GM20000 (cell line): Measurements from ENCODE around the gene SEC22C.
A peak's percentile ranks its signal among the peaks of the same experiment; 100 is the strongest.

Experiments
- DNase-seq: peaks from one replicate; pipeline ENCODE4 v3.0.0; 2012; ENCODE audit warnings: low spot score
- TF ChIP-seq, protein P1 (sequence below): IDR thresholded peaks from 2 replicates; pipeline ENCODE4 v1.5.1; 2012; ENCODE audit warnings: mild to moderate bottlenecking, control low read depth; ENCODE audit errors: extremely low read depth, missing control alignments

SEC22C gene

GRCh38 chr3:42544492-42545283 is 37.1 kb downstream of the SEC22C start:
- TF ChIP-seq, protein P1, sequence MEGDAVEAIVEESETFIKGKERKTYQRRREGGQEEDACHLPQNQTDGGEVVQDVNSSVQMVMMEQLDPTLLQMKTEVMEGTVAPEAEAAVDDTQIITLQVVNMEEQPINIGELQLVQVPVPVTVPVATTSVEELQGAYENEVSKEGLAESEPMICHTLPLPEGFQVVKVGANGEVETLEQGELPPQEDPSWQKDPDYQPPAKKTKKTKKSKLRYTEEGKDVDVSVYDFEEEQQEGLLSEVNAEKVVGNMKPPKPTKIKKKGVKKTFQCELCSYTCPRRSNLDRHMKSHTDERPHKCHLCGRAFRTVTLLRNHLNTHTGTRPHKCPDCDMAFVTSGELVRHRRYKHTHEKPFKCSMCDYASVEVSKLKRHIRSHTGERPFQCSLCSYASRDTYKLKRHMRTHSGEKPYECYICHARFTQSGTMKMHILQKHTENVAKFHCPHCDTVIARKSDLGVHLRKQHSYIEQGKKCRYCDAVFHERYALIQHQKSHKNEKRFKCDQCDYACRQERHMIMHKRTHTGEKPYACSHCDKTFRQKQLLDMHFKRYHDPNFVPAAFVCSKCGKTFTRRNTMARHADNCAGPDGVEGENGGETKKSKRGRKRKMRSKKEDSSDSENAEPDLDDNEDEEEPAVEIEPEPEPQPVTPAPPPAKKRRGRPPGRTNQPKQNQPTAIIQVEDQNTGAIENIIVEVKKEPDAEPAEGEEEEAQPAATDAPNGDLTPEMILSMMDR = no peak
- DNase-seq = no peak

GRCh38 chr3:42541079-42541478 is 40.7 kb downstream of the SEC22C start:
- DNase-seq = no peak
- TF ChIP-seq, protein P1 = no peak

DNA sequence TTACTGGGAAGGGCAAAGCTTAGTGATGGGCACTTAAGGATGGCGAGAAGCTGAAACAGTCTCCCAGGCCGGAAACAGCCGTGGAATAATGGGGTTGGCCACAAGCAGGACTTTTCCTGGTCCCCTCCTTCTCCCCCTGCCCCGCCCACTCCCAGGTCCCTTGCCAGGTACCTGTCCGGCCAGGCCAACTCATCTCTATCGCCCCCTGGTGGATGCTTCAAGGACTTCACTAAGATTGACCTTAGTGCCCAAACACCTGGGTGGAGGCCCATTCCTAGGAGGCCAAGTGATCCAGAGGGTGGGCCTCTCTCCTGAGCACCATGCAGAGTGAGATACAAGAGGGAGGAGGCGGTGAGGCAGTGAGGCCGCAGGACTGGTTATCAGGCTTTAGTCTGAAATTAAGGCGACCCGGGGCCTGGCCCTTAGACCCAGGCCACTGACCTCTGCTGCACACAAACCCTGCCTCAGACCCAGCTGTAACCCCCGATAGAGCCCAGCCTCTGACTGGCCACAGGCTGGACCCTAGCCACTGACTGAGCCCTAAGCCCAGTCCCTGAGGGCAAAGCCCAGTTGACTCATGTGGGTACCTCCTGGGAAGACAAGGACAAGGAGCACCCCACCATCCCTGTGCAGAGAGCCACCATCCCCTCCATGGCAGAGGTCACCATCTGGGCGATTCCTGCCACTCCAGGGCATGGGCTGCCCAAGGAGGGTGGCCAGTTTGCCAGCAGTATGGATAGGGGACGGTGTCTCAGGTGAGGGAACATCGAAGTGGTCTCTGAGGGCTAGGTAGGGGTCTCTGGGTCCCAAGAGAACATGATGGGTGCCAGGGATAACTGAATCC is 41.7 kb downstream of the SEC22C start:
- peak; percentile 85 for DNase-seq
- TF ChIP-seq, protein P1 = peak; percentile 69

DNA sequence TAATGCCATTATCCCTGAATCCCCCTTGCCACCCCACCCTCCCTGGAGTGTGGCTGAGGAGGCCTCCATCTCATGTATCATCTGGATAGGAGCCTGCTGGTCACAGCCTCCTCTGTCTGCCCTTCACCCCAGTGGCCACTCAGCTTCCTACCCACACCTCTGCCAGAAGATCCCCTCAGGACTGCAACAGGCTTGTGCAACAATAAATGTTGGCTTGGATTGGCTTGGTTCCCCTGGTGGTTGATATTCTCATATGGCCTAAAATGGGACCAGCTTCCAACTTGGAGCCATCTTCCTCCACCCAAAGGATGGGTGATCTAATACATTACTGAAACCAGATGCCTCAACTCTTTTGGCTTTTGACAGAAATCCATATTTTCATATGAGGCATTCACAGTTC is 44.4 kb downstream of the SEC22C start:
- TF ChIP-seq, protein P1 = no peak
- no peak for DNase-seq

DNA sequence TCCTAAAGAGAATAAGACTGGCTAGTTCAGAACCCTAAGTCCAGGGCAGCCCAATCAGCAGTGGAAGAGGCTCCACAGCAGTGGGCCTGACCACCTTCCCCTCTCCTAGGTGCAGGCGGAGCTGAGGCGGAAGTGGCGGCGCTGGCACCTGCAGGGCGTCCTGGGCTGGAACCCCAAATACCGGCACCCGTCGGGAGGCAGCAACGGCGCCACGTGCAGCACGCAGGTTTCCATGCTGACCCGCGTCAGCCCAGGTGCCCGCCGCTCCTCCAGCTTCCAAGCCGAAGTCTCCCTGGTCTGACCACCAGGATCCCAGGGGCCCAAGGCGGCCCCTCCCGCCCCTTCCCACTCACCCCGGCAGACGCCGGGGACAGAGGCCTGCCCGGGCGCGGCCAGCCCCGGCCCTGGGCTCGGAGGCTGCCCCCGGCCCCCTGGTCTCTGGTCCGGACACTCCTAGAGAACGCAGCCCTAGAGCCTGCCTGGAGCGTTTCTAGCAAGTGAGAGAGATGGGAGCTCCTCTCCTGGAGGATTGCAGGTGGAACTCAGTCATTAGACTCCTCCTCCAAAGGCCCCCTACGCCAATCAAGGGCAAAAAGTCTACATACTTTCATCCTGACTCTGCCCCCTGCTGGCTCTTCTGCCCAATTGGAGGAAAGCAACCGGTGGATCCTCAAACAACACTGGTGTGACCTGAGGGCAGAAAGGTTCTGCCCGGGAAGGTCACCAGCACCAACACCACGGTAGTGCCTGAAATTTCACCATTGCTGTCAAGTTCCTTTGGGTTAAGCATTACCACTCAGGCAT is 45.6 kb downstream of the SEC22C start:
- TF ChIP-seq, protein P1 = peak; percentile 43
- DNase-seq = peak; percentile 72

GRCh38 chr3:42533161-42533897 is 48.4 kb downstream of the SEC22C start:
- TF ChIP-seq, protein P1 = no peak
- no peak for DNase-seq
